ENCODE measurements around the gene PRKAR1B.

Gene PRKAR1B

GRCh38 chr7:550881-551614 lies 176.0 kb downstream of the PRKAR1B start:
- TF ChIP-seq, protein P1, sequence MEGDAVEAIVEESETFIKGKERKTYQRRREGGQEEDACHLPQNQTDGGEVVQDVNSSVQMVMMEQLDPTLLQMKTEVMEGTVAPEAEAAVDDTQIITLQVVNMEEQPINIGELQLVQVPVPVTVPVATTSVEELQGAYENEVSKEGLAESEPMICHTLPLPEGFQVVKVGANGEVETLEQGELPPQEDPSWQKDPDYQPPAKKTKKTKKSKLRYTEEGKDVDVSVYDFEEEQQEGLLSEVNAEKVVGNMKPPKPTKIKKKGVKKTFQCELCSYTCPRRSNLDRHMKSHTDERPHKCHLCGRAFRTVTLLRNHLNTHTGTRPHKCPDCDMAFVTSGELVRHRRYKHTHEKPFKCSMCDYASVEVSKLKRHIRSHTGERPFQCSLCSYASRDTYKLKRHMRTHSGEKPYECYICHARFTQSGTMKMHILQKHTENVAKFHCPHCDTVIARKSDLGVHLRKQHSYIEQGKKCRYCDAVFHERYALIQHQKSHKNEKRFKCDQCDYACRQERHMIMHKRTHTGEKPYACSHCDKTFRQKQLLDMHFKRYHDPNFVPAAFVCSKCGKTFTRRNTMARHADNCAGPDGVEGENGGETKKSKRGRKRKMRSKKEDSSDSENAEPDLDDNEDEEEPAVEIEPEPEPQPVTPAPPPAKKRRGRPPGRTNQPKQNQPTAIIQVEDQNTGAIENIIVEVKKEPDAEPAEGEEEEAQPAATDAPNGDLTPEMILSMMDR (conservative IDR thresholded peaks at IDR 0.05), result no peak
- no peak overlapping the region for H3K27ac ChIP-seq

- H3K27ac ChIP-seq, result no peak overlapping the region
- TF ChIP-seq, protein P1 (conservative IDR thresholded peaks at IDR 0.05), result no peak
Measured at GRCh38 chr7:549891-550625, 177.0 kb downstream of the PRKAR1B start.

DNA sequence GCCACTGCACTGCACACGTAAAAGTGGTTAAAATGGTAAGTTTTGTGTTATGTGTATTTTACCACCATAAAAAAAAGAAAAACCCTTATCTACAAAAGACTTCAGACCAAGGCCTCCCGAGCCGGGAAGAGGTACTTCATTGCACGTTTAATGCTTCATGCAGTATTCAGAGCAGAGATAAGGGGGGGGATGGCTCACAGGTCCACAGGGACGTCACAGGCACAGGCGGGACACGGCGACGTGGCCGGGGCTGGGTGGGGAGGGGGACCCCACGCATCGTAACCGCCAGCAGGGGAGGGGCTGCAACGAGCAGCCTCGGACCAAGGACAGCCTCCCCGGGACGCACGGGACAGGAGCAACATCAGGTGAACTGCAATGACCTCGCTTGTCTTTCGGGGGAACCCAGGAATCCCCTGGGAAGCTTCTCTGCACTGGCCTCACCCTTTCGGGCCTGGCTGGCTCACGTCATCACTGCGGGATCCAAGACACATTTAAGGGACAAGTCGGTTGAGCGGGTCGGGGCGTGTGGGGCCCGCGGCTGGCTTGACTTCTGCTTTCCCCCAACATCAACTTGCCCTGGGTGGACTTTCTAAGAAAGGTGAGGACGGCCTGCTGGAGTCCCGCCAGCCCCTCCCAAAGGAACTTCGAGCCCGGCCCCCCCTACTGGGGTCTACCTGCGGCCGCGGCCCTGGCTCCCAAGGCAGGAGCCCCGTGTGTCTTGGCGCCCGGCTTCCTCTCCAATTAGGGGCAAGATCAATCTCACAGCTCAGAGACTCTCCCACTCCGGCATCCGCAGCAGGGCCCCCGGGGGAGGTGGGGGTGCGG lies 177.8 kb downstream of the PRKAR1B start:
- TF ChIP-seq, protein P1 (conservative IDR thresholded peaks at IDR 0.05), result no peak
- H3K27ac ChIP-seq, result no peak overlapping the region

DNA sequence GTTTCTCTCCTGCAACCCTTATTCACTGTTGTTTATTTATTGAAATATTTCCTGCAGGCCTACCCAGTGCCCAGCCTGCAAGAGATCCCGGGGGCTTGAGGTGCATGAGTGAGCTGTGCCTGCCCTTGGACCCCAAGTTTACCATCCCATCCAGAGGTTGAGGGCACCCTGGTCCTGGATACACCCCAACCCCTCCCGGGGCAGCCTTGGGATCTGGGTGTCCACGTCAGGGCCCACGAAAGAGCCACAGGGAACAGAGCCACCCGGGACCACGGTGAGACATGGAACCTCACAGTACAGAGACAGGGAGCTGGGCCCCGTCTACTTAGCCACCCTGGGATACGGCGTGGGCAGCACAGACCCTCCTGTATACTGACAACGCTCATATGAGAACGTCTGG lies 178.7 kb downstream of the PRKAR1B start:
- H3K27ac ChIP-seq, result no peak overlapping the region
- TF ChIP-seq, protein P1 (conservative IDR thresholded peaks at IDR 0.05), result no peak

GRCh38 chr7:545470-545869 lies 181.6 kb downstream of the PRKAR1B start:
- TF ChIP-seq, protein P1 (conservative IDR thresholded peaks at IDR 0.05), result no peak
- no peak overlapping the region for H3K27ac ChIP-seq

DNA sequence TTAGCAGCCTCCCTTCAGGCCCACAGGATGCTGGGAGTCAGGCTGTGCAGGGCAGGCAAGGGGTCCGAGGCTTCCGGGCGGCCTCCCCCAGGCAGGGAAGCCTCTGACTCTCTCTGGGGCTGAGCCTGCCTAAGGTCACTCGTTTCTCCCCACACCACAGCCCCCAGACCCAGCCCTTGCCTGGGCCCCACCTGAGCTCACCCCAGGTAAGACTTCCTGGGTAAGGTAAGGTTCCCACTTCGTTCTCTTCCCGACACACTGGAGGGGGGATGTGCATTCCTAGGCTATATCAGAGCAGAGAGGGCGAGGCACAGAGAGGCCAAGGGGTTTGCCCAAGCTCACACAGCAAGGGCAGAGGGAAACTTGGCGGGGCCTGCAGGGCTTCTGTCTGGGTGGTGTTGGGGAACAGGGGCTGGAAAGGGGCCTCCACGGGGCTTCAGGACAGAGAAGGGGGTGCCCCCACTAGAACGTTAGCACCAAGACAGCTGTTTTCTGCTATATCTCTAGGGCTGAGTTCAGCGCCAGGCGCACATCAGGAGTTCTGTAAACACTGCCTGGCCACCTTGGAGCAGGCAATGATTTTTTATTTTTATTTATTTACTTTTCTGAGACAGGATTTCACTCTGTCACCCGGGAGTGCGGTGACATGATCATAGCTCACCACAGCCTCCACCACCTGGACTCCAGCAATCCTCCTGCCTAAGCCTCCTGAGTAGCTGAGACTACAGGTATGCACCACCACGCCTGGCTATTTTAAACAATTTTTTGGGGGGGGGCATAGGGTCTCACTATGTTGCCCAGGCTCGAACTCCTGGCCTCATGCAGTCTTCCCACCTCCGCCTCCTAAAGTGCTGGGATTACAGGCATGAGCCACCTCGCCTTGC lies 182.5 kb downstream of the PRKAR1B start:
- TF ChIP-seq, protein P1 (conservative IDR thresholded peaks at IDR 0.05), result no peak
- H3K27ac ChIP-seq, result no peak overlapping the region; the same call in 1 of the 2 replicates
